K562 (cell line): Measurements from ENCODE around the gene BARX2. TPM values are rescaled to one million over a fixed set of nuclear protein-coding genes. Genes with fewer than 3 reads are reported as not detected.

ENCODE experiments used
- ATAC-seq: fragments of 200-7000 bp; cut with Tn5 transposase; 3 replicates; pipeline ENCODE4 v1.9.1; 2020; ENCODE audit warnings: moderate library complexity
- BruUV-seq: library from RNA; stranded (reverse); fragments of 400-500 nt; replicated peaks from 2 replicates; lab custom pipeline; 2021; lab: Mats Ljungman, UMichigan
- CTCF ChIA-PET: fragments of 300-600 bp; formaldehyde crosslinking; extraction: SDS; loops from one replicate; lab custom pipeline; 2021; ENCODE audit warnings: low intra/inter-chr PET ratio; lab: Yijun Ruan, JAX
- POLR2A ChIA-PET: fragments of 300-600, 350-650 bp; sonication (Branson Sonifier 250); formaldehyde crosslinking; extraction: SDS; loops from one replicate; lab custom pipeline; 2021; ENCODE audit warnings: antibody characterized with exemption, inconsistent platforms; lab: Yijun Ruan, JAX
- DNase-seq, 4 experiments: peaks; one replicate each; pipeline versions ENCODE4 v3.0.0 to v3.0.0-alpha.2; 2011 to 2018; ENCODE audit warnings: low spot score in 3 of 4, mixed read lengths in 3 of 4; ENCODE audit errors: extremely low read depth in 1 of 4
- FAIRE-seq: peaks from 2 replicates; lab custom pipeline; 2011; peaks lifted over from hg19 to GRCh38; lab: Jason Lieb, UNC
- H2AFZ ChIP-seq: 2 replicates; pipeline ENCODE4 v1.6.0; 2011; ENCODE audit warnings: low read depth, low read length, control low read depth, inconsistent platforms
- H3K27ac ChIP-seq: fragments of 200-600 bp; 3 replicates; pipeline ENCODE4 v1.8.0; 2011; ENCODE audit warnings: low read depth, mild to moderate bottlenecking, control low read depth, inconsistent platforms, low read length, moderate library complexity, mixed read lengths; ENCODE audit errors: extremely low read depth
- H3K27me3 ChIP-seq, 2 experiments: fragments of 300-600 bp in 1 of 2; 2 replicates in 1 of 2; 3 replicates in 1 of 2; pipeline versions ENCODE4 v1.6.0 to v1.8.0; 2011; ENCODE audit warnings: inconsistent platforms in 2 of 2, low read length in 2 of 2, mild to moderate bottlenecking in 1 of 2, mixed read lengths in 1 of 2, moderate library complexity in 1 of 2; ENCODE audit not compliant: control insufficient read depth in 2 of 2, insufficient read depth in 2 of 2
- H3K36me3 ChIP-seq: fragments of 300-600 bp; 3 replicates; pipeline ENCODE4 v1.8.0; 2011; ENCODE audit warnings: mild to moderate bottlenecking, low read length, inconsistent platforms; ENCODE audit not compliant: control insufficient read depth, insufficient read depth
- H3K4me1 ChIP-seq, 2 experiments: fragments of 200-600 bp in 1 of 2; replicated peaks in 1 of 2; 2 replicates in 1 of 2; 3 replicates in 1 of 2; pipeline versions ENCODE4 v1.5.1 to v1.8.0; 2011; ENCODE audit warnings: inconsistent platforms in 2 of 2, low read length in 2 of 2, mild to moderate bottlenecking in 1 of 2, mixed read lengths in 1 of 2, moderate library complexity in 1 of 2; ENCODE audit not compliant: control insufficient read depth in 2 of 2, insufficient read depth in 2 of 2
- H3K4me2 ChIP-seq: 2 replicates; pipeline ENCODE4 v1.6.1; 2011; ENCODE audit warnings: low read length, control low read depth, inconsistent platforms, mixed read lengths; ENCODE audit not compliant: insufficient read depth
- H3K4me3 ChIP-seq: fragments of 200-600 bp; sonication (generic), shearing (Covaris generic); 2 replicates; pipeline ENCODE4 v1.5.1; 2016; ENCODE audit warnings: control low read depth, inconsistent platforms
- H3K79me2 ChIP-seq: fragments of 200-600 bp; 3 replicates; pipeline ENCODE4 v1.8.0; 2011; ENCODE audit warnings: low read length, inconsistent platforms; ENCODE audit not compliant: control insufficient read depth, insufficient read depth
- H3K9ac ChIP-seq, 2 experiments: 2 replicates each; pipeline versions ENCODE4 v1.6.0 to v1.6.1; 2011; ENCODE audit warnings: low read depth in 2 of 2, low read length in 2 of 2, control low read depth in 1 of 2, inconsistent platforms in 1 of 2, mild to moderate bottlenecking in 1 of 2, mixed read lengths in 1 of 2; ENCODE audit not compliant: insufficient read depth in 1 of 2
- H3K9me1 ChIP-seq: one replicate; pipeline ENCODE4 v1.6.0; 2011; ENCODE audit warnings: inconsistent platforms, mild to moderate bottlenecking, low read length, moderate library complexity; ENCODE audit not compliant: control insufficient read depth, insufficient read depth
- H3K9me3 ChIP-seq: replicated peaks from 2 replicates; pipeline ENCODE4 v1.5.1; 2011; ENCODE audit warnings: low read depth, low read length, inconsistent platforms; ENCODE audit not compliant: control insufficient read depth, insufficient read depth
- H4K20me1 ChIP-seq: replicated peaks from 2 replicates; pipeline ENCODE4 v1.6.1; 2011; ENCODE audit warnings: low read length, inconsistent platforms, mixed read lengths; ENCODE audit not compliant: control insufficient read depth, insufficient read depth
- CBX1 ChIP-seq: sonication (generic); IDR thresholded peaks from 2 replicates; pipeline ENCODE4 v1.6.1; 2016; ENCODE audit warnings: antibody characterized with exemption, low read depth, mild to moderate bottlenecking
- FOXO4 ChIP-seq: fragments of 450-650 bp; formaldehyde crosslinking; IDR thresholded peaks from 2 replicates; pipeline ENCODE4 v1.4.0; 2020; ENCODE audit warnings: mild to moderate bottlenecking, moderate library complexity
- KDM1A ChIP-seq, 2 experiments: fragments of 450-650 bp; IDR thresholded peaks; 2 replicates each; pipeline ENCODE4 v1.6.1; 2016; ENCODE audit warnings: mild to moderate bottlenecking in 2 of 2
- MGA ChIP-seq: fragments of 450-650 bp; IDR thresholded peaks from 2 replicates; pipeline ENCODE4 v1.6.1; 2016; ENCODE audit warnings: mild to moderate bottlenecking, moderate library complexity
- MTA1 ChIP-seq: fragments of 450-650 bp; IDR thresholded peaks from 2 replicates; pipeline ENCODE4 v1.6.1; 2017; ENCODE audit warnings: borderline replicate concordance
- POLR2H ChIP-seq: IDR thresholded peaks from 2 replicates; pipeline ENCODE4 v1.6.1; 2016; ENCODE audit warnings: missing genetic modification characterization, low read depth, mild to moderate bottlenecking, control low read depth, missing compliant biosample characterization, moderate library complexity
- TCF3 ChIP-seq: sonication (generic); formaldehyde crosslinking; IDR thresholded peaks from 2 replicates; pipeline ENCODE4 v1.4.0; 2020; ENCODE audit warnings: mild to moderate bottlenecking, missing genetic modification reagents
- ZNF121 ChIP-seq: sonication (generic); formaldehyde crosslinking; conservative IDR thresholded peaks from 2 replicates; pipeline ENCODE4 v1.8.0; 2022; ENCODE audit warnings: missing genetic modification reagents
- ZNF253 ChIP-seq: fragments of 250-450 bp; sonication (Bioruptor Pico); conservative IDR thresholded peaks from 2 replicates; pipeline ENCODE4 v1.6.1; 2021; ENCODE audit warnings: mild to moderate bottlenecking
- WGBS: fragments of 100-300 bp; shearing (Covaris generic); methylation state at CpG from one replicate; pipeline ENCODE4 v1.1.6; 2016; ENCODE audit warnings: low coverage, mixed read lengths; ENCODE audit not compliant: insufficient coverage; ENCODE audit errors: missing lambda C conversion rate; 5-methylcytosine and 5-hydroxymethylcytosine counted together
- in situ Hi-C: fragments of 300-500 bp; cut with MboI; formaldehyde crosslinking; loops from 4 replicates; pipeline ENCODE4 v1.15.0; 2018; ENCODE audit warnings: inconsistent platforms, mixed read lengths
- intact Hi-C: fragments of 100-400 bp; cut with micrococcal nuclease; formaldehyde crosslinking; loops from 2 replicates; pipeline ENCODE4 v1.14.2; 2022
- polyA plus RNA-seq, 8 experiments: library from polyadenylated mRNA; depleted of rRNA in 4 of 8; stranded (reverse) in 5 of 8; unstranded in 3 of 8; fragments of >200 nt; fragmentation: Nextera tagmentation in 2 of 8; fragmentation: Illumina TruSeq in 1 of 8; extraction: Ambion mirVana in 2 of 8; extraction: Trizol in 1 of 8; gene quantifications; 2 replicates each; pipeline versions ENCODE4 v1.2.1 to v1.2.3, GENCODE V29; 2011 to 2014; ENCODE audit warnings: inconsistent platforms in 1 of 8, missing spikeins in 1 of 8
- total RNA-seq, 7 experiments: library from RNA; depleted of rRNA in 6 of 7; stranded (reverse); fragments of >200 nt in 6 of 7; fragmentation: Illumina TruSeq in 2 of 7; extraction: Trizol in 2 of 7; gene quantifications; 2 replicates each; pipeline versions ENCODE4 v1.2.1 to v1.2.3, GENCODE V29; 2011 to 2021; ENCODE audit warnings: low replicate concordance in 1 of 7

Gene BARX2
- total and polyA plus RNA-seq, 9 of the 15 experiments (the other 6 are each of a cell fraction or from before 2014, with no cell fraction given): not detected

GRCh38 chr11:129457321-129457720 is 81.7 kb downstream of the BARX2 start (continued):
- TF ChIP-seq KDM1A (IDR thresholded peaks at IDR 0.05): no peak
- no peak for TF ChIP-seq FOXO4 (CRISPR knock-in tag)
- TF ChIP-seq CBX1: no peak
- TF ChIP-seq TCF3: no peak
- no peak for TF ChIP-seq MTA1

GRCh38 chr11:129458278-129458677 is 82.6 kb downstream of the BARX2 start:
- 3% methylated on average over 3 of the region's 3 CpGs for WGBS
- Histone ChIP-seq H3K36me3 (no peaks in the 10 kb centered on the region), H3K27me3 (peaks cover 0 to 9% of the 10 kb centered on the region in 2 experiments; a peak in 1 of 5 replicates), H3K4me1 (no peaks in the 10 kb centered on the region), H2AFZ (no peak overlapping the region), H3K27ac (no peak overlapping the region), H3K9me3 (no peaks in the 10 kb centered on the region), H3K4me2 (no peak overlapping the region), H3K4me3 (no peak overlapping the region), H3K9me1 (no peaks in the 10 kb centered on the region), H3K79me2 (no peaks in the 10 kb centered on the region), H3K9ac (no peak overlapping the region), H4K20me1 (no peaks in the 10 kb centered on the region)
- in situ Hi-C loops: no loop called here
- ATAC-seq: no peak
- DNase-seq: no peak
- ChIA-PET CTCF (no interaction called here), POLR2A (no interaction called here)
- no peak for FAIRE-seq
- BruUV-seq: no TSS peak
- intact Hi-C loops: no loop called here
- TF ChIP-seq ZNF253 (no peak), POLR2H (tag) (no peak), ZNF121 (no peak), MGA (no peak)
